Muscle of arm (tissue), 12 donors: ENCODE data around the gene OTOGL. TPM values are rescaled to one million over a fixed set of nuclear protein-coding genes. Genes with fewer than 3 reads are reported as not detected.

Source experiments
- DNase-seq: peaks from one replicate; pipeline ENCODE4 v3.0.0-alpha.2; 2013
- polyA plus RNA-seq, 12 donors: library from polyadenylated mRNA; unstranded; fragments of 120-200 nt; gene quantifications; one replicate each; pipeline ENCODE4 v1.2.1, GENCODE V29; 2013; ENCODE audit not compliant: insufficient read length in 12 of 12

The OTOGL gene
- polyA plus RNA-seq, 12 donors, result 0.30 to 0.74 (median 0.61) TPM; not detected in 2

GRCh38 chr12:80356097-80356496, 256.8 kb downstream of the OTOGL start:
- no peak for DNase-seq

GRCh38 chr12:80359703-80360102, 260.4 kb downstream of the OTOGL start:
- DNase-seq, result no peak

GRCh38 chr12:80364056-80364455, 264.7 kb downstream of the OTOGL start:
- no peak for DNase-seq

- DNase-seq, result no peak
These were observed 274.3 kb downstream of the OTOGL start for GRCh38 chr12:80373666-80374065.

GRCh38 chr12:80374615-80375014, 275.3 kb downstream of the OTOGL start:
- no peak for DNase-seq

- no peak for DNase-seq
These were observed 277.9 kb downstream of the OTOGL start for GRCh38 chr12:80377140-80377794.

- DNase-seq, result no peak
These were observed 281.8 kb downstream of the OTOGL start for GRCh38 chr12:80381121-80381520.

- DNase-seq, result no peak
These were observed 282.9 kb downstream of the OTOGL start for GRCh38 chr12:80382254-80382653.

GRCh38 chr12:80400571-80400991, 301.2 kb downstream of the OTOGL start:
- no peak for DNase-seq

- DNase-seq, result no peak
These were observed 301.9 kb downstream of the OTOGL start for GRCh38 chr12:80401191-80401590.

GRCh38 chr12:80404629-80405028, 305.3 kb downstream of the OTOGL start:
- no peak for DNase-seq

- no peak for DNase-seq
These were observed 306.9 kb downstream of the OTOGL start for GRCh38 chr12:80406253-80406652.

GRCh38 chr12:80411787-80412186, 312.4 kb downstream of the OTOGL start:
- DNase-seq, result no peak

- peak; percentile 40 for DNase-seq
These were observed 313.1 kb downstream of the OTOGL start for GRCh38 chr12:80412343-80412953.

- DNase-seq, result no peak
These were observed 314.1 kb downstream of the OTOGL start for GRCh38 chr12:80413462-80413861.

- no peak for DNase-seq
These were observed 316.1 kb downstream of the OTOGL start for GRCh38 chr12:80415466-80415865.

GRCh38 chr12:80419644-80420043, 320.3 kb downstream of the OTOGL start:
- no peak for DNase-seq

- no peak for DNase-seq
These were observed 320.7 kb downstream of the OTOGL start for GRCh38 chr12:80420075-80420474.

GRCh38 chr12:80422550-80422949, 323.2 kb downstream of the OTOGL start:
- no peak for DNase-seq
